Endothelial cell of umbilical vein (primary cell): ENCODE data around the gene ULK2. TPM values are rescaled to one million over a fixed set of nuclear protein-coding genes. Genes with fewer than 3 reads are reported as not detected.

Experiments used
- BruUV-seq: library from RNA; stranded (reverse); fragments of 400-500 nt; replicated peaks from 2 replicates; lab custom pipeline; 2021; lab: Mats Ljungman, UMichigan
- CTCF ChIA-PET: fragments of 300-600, 350-600 bp; sonication (Branson Sonifier 250); formaldehyde crosslinking; loops from one replicate; lab custom pipeline; 2021; ENCODE audit warnings: antibody characterized with exemption, inconsistent platforms; lab: Charles Lee
- POLR2A ChIA-PET: fragments of 300-600, 350-600 bp; sonication (Branson Sonifier 250); formaldehyde crosslinking; loops from one replicate; lab custom pipeline; 2021; ENCODE audit warnings: antibody characterized with exemption, inconsistent platforms; lab: Charles Lee
- DNase-seq: peaks from one replicate; pipeline ENCODE4 v3.0.0-alpha.2; 2011; ENCODE audit warnings: low read depth, low spot score
- FAIRE-seq: peaks from 2 replicates; lab custom pipeline; 2011; peaks lifted over from hg19 to GRCh38; lab: Jason Lieb, UNC
- H2AFZ ChIP-seq: 2 replicates; pipeline ENCODE4 v1.6.0; 2012; ENCODE audit warnings: low read depth, low read length, control low read depth, inconsistent platforms
- H3K27ac ChIP-seq: 2 replicates; pipeline ENCODE4 v1.5.1; 2011; ENCODE audit warnings: low read depth, mild to moderate bottlenecking, control low read depth, low read length, moderate library complexity; ENCODE audit not compliant: insufficient read depth
- H3K27me3 ChIP-seq, 2 experiments: 2 replicates each; pipeline versions ENCODE4 v1.6.0 to v1.6.1; 2011; ENCODE audit warnings: low read length in 2 of 2, mixed read lengths in 1 of 2; ENCODE audit not compliant: control insufficient read depth in 2 of 2, insufficient read depth in 2 of 2
- H3K36me3 ChIP-seq, 2 experiments: 2 replicates in 1 of 2; 3 replicates in 1 of 2; pipeline ENCODE4 v1.5.1; 2011; ENCODE audit warnings: low read length in 2 of 2, mild to moderate bottlenecking in 1 of 2, moderate library complexity in 1 of 2; ENCODE audit not compliant: control insufficient read depth in 2 of 2, insufficient read depth in 2 of 2; ENCODE audit errors: extremely low read depth in 1 of 2
- H3K4me1 ChIP-seq: 3 replicates; pipeline ENCODE4 v1.5.1; 2011; ENCODE audit warnings: mild to moderate bottlenecking, low read length; ENCODE audit not compliant: control insufficient read depth, insufficient read depth; ENCODE audit errors: extremely low read depth
- H3K4me2 ChIP-seq: 2 replicates; pipeline ENCODE4 v1.6.1; 2011; ENCODE audit warnings: low read length, control low read depth, mixed read lengths; ENCODE audit not compliant: insufficient read depth
- H3K4me3 ChIP-seq, 3 experiments: fragments of 200-600 bp in 1 of 3; sonication (generic), shearing (Covaris generic) in 1 of 3; replicated peaks in 1 of 3; 2 replicates each; pipeline ENCODE4 v1.5.1; 2011 to 2016; ENCODE audit warnings: control low read depth in 3 of 3, low read length in 3 of 3, mild to moderate bottlenecking in 2 of 3, inconsistent platforms in 1 of 3, low read depth in 1 of 3, moderate library complexity in 1 of 3; ENCODE audit not compliant: insufficient read depth in 1 of 3
- H3K79me2 ChIP-seq: 2 replicates; pipeline ENCODE4 v1.6.0; 2012; ENCODE audit warnings: low read length, inconsistent platforms; ENCODE audit not compliant: control insufficient read depth, insufficient read depth
- H3K9ac ChIP-seq: replicated peaks from 2 replicates; pipeline ENCODE3; 2011; ENCODE audit warnings: low read length, control low read depth; ENCODE audit not compliant: insufficient read depth; ENCODE audit errors: extremely low read depth
- H3K9me1 ChIP-seq: replicated peaks from 3 replicates; pipeline ENCODE4 v1.6.0; 2011; ENCODE audit warnings: mild to moderate bottlenecking, low read length; ENCODE audit not compliant: control insufficient read depth, insufficient read depth; ENCODE audit errors: extremely low read depth
- H3K9me3 ChIP-seq: replicated peaks from 2 replicates; pipeline ENCODE4 v1.5.1; 2012; ENCODE audit warnings: low read length, inconsistent platforms; ENCODE audit not compliant: control insufficient read depth, insufficient read depth
- H4K20me1 ChIP-seq: replicated peaks from 2 replicates; pipeline ENCODE3; 2011; ENCODE audit warnings: mild to moderate bottlenecking, low read length; ENCODE audit not compliant: control insufficient read depth, insufficient read depth; ENCODE audit errors: extremely low read depth
- EZH2 ChIP-seq: IDR thresholded peaks from 2 replicates; pipeline ENCODE4 v1.6.1; 2012; ENCODE audit warnings: borderline replicate concordance, low read depth, mild to moderate bottlenecking, moderate library complexity, low read length, inconsistent platforms; ENCODE audit not compliant: severe bottlenecking
- FOS ChIP-seq: IDR thresholded peaks from 2 replicates; pipeline ENCODE4 v1.6.1; 2011; ENCODE audit warnings: mild to moderate bottlenecking, low read length, moderate library complexity, borderline replicate concordance; ENCODE audit not compliant: insufficient read depth
- GATA2 ChIP-seq: IDR thresholded peaks from 2 replicates; pipeline ENCODE4 v1.7.0; 2011; ENCODE audit warnings: low read depth, mild to moderate bottlenecking, moderate library complexity, mixed read lengths, low read length; ENCODE audit not compliant: insufficient read length, insufficient read depth
- JUN ChIP-seq: IDR thresholded peaks from 2 replicates; pipeline ENCODE4 v1.6.1; 2011; ENCODE audit warnings: borderline replicate concordance, low read depth; ENCODE audit not compliant: insufficient read length, insufficient read depth
- MYC ChIP-seq: IDR thresholded peaks from one replicate; pipeline ENCODE4 v1.6.1; 2011; ENCODE audit warnings: mild to moderate bottlenecking, low read depth, low read length
- POLR2A ChIP-seq: IDR thresholded peaks from 2 replicates; pipeline ENCODE4 v1.6.1; 2012; ENCODE audit warnings: low read depth, mild to moderate bottlenecking, control low read depth, low read length
- POLR2AphosphoS5 ChIP-seq: IDR thresholded peaks from 2 replicates; pipeline ENCODE4 v1.6.1; 2012; ENCODE audit warnings: low read depth, mild to moderate bottlenecking, control low read depth, low read length, moderate library complexity; ENCODE audit not compliant: insufficient read depth
- dilution Hi-C: fragments of 300-500 bp; cut with MboI; formaldehyde crosslinking; loops from one replicate; pipeline ENCODE4 v1.15.0; 2019; ENCODE audit warnings: low sequenced_read_pairs; ENCODE audit not compliant: extremely low pct_ligation_motif_present
- intact Hi-C: fragments of 100-400 bp; cut with micrococcal nuclease; formaldehyde crosslinking; loops from one replicate; pipeline ENCODE4 v1.10.0; 2022
- polyA plus RNA-seq, 4 experiments: library from polyadenylated mRNA; depleted of rRNA in 3 of 4; stranded (reverse) in 3 of 4; unstranded in 1 of 4; fragments of >200 nt; gene quantifications; 2 replicates each; pipeline versions ENCODE4 v1.2.1 to v1.2.3, GENCODE V29; 2011 to 2012; ENCODE audit warnings: missing spikeins in 1 of 4
- total RNA-seq: library from RNA; stranded (reverse); gene quantifications from 2 replicates; pipeline ENCODE4 v1.2.3, GENCODE V29; 2021
- TF ChIP-seq, protein P1 (sequence below): IDR thresholded peaks from 2 replicates; pipeline ENCODE4 v1.6.1; 2011; ENCODE audit not compliant: insufficient read depth, insufficient read length
- TF ChIP-seq, protein P2 (sequence below), 2 donors: IDR thresholded peaks; 1 replicate in 1 of 2; 2 replicates in 1 of 2; pipeline ENCODE4 v1.5.1; 2011; ENCODE audit warnings: low read length in 2 of 2, mild to moderate bottlenecking in 2 of 2, moderate library complexity in 2 of 2, control low read depth in 1 of 2, inconsistent platforms in 1 of 2, low read depth in 1 of 2; ENCODE audit not compliant: insufficient read depth in 1 of 2; ENCODE audit errors: extremely low read depth in 1 of 2

ULK2 gene
- total and polyA plus RNA-seq, 2 donors (not counting 3 experiments of a cell fraction or from before 2014, with no cell fraction given): 19.3 to 26.7 TPM

DNA sequence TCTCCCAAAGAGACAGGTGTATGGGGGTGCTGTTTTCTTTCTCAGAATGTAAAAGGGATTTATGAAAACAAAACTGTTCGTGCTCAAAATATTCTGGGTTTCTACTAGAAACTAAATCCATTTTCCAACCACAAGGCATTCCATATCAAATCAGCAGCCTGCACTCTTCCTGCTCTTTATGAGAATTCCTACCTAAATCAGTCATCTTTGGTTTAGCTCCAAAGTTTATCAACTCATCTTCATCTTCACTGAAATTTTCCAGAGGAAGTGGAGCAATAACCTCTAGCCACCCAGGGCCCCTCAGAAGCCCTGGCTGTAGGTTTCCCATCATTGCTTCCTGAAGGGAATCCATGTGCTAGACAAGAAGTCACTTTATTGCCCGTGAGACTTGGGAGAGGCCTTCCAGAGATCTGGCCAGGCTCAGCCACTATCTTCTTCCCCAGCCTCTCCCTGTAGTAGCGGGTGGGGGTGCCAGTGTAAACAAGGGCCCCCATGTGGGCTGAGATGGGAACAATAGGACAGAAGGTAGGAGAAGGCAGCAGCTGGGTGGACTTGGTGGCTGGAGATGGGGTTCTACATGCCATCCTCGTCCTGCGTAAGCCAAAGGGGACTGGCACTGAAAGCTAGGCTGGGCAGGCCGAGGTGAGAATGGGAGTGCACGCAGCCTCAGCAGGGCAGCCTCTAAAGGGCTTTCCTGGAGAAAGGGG is 97.6 kb downstream of the ULK2 start:
- dilution Hi-C loops (no loop called here), intact Hi-C loops (loop anchor here (5.0 kb wide), 1 partner anchor 323 kb away; no protein-coding TSS in a partner anchor)
- no peak for TF ChIP-seq POLR2AphosphoS5
- peak; percentile 31 for TF ChIP-seq GATA2
- H3K4me2 ChIP-seq: no peak overlapping the region
- no peaks in the 10 kb centered on the region for H3K9me3 ChIP-seq
- no peaks in the 10 kb centered on the region for H3K27me3 ChIP-seq
- ChIA-PET POLR2A (no interaction called here), CTCF (interaction anchor here (1.7 to 2.9 kb wide), 3 partner anchors 8 to 408 kb away, joined by 5 to 17 read pairs (median 7); partner anchors contain the start of gene B9D1)
- no peaks in the 10 kb centered on the region for H4K20me1 ChIP-seq
- no peak overlapping the region for H3K9ac ChIP-seq
- no TSS peak for BruUV-seq
- DNase-seq: peak; percentile 91
- H3K79me2 ChIP-seq: no peaks in the 10 kb centered on the region
- H2AFZ ChIP-seq: no peak overlapping the region
- H3K4me1 ChIP-seq: peaks cover 5% of the 10 kb centered on the region
- no peaks in the 10 kb centered on the region for H3K9me1 ChIP-seq
- H3K4me3 ChIP-seq: no peak overlapping the region
- no peak for FAIRE-seq
- no peak overlapping the region for H3K27ac ChIP-seq
- no peaks in the 10 kb centered on the region for H3K36me3 ChIP-seq

DNA sequence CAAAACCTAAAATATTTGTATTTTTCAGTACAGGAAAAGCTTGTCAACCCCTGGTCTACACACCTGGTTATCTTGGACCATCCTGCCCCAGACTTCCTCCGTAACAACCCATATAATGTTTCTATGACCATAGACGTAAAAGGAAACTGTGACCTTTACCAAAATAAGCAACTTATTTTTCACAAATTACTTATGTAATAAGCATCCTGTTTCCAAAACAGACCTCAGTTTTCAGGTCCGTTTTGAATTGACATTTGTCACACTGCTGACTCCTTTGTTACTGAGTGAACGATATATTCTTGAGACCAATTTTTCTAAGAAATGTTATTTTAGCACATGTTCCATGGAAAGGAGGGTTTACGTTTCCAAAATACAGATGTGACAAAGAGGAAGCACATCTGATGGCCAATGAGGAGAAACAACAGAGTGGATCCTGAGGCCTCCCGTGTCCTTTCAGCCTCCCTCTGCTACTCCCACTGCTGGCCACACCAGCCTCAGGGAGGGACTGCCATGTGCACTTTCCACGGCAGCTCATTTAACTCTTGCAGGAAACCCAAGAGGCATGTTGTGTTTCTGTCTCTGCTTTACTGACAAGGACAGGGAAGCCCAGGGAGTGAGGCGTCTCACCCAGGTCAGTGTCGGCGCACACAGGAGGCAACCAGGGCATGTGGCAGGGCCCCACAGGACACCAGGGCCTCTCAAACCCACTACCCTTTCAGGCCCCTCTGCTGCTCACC is 99.5 kb downstream of the ULK2 start:
- BruUV-seq: no TSS peak
- H2AFZ ChIP-seq: no peak overlapping the region

More for the DNA sequence above, 99.5 kb downstream of the ULK2 start:
- Histone ChIP-seq H3K27ac (no peak overlapping the region), H3K4me2 (no peak overlapping the region), H3K4me3 (no peak overlapping the region), H4K20me1 (no peaks in the 10 kb centered on the region), H3K9me1 (no peaks in the 10 kb centered on the region), H3K4me1 (peaks cover 5% of the 10 kb centered on the region), H3K79me2 (no peaks in the 10 kb centered on the region), H3K9me3 (no peaks in the 10 kb centered on the region), H3K36me3 (no peaks in the 10 kb centered on the region), H3K27me3 (no peaks in the 10 kb centered on the region), H3K9ac (no peak overlapping the region)
- dilution Hi-C loops: no loop called here
- ChIA-PET POLR2A (interaction anchor here (0.6 kb wide), 1 partner anchor 16 kb away, joined by 10 read pairs; no protein-coding TSS in a partner anchor), CTCF (interaction anchor here (3.9 to 8.6 kb wide), 2 partner anchors 256 to 406 kb away, joined by 36 to 169 read pairs; partner anchors contain the start of gene B9D1)
- intact Hi-C loops: loop anchor here (5.0 kb wide), 1 partner anchor 321 kb away; no protein-coding TSS in a partner anchor
- TF ChIP-seq EZH2 (no peak), FOS (no peak), GATA2 (no peak), MYC (no peak), JUN (no peak), POLR2A (no peak), POLR2AphosphoS5 (no peak)
- TF ChIP-seq, protein P1, sequence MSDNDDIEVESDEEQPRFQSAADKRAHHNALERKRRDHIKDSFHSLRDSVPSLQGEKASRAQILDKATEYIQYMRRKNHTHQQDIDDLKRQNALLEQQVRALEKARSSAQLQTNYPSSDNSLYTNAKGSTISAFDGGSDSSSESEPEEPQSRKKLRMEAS: no peak
- TF ChIP-seq, protein P2, sequence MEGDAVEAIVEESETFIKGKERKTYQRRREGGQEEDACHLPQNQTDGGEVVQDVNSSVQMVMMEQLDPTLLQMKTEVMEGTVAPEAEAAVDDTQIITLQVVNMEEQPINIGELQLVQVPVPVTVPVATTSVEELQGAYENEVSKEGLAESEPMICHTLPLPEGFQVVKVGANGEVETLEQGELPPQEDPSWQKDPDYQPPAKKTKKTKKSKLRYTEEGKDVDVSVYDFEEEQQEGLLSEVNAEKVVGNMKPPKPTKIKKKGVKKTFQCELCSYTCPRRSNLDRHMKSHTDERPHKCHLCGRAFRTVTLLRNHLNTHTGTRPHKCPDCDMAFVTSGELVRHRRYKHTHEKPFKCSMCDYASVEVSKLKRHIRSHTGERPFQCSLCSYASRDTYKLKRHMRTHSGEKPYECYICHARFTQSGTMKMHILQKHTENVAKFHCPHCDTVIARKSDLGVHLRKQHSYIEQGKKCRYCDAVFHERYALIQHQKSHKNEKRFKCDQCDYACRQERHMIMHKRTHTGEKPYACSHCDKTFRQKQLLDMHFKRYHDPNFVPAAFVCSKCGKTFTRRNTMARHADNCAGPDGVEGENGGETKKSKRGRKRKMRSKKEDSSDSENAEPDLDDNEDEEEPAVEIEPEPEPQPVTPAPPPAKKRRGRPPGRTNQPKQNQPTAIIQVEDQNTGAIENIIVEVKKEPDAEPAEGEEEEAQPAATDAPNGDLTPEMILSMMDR (IDR thresholded peaks at IDR 0.05; ENCODE audit: extremely low read depth in 1 of 2, insufficient read depth in 1 of 2, low read depth in 1 of 2, low read length in 2 of 2): no peak
- FAIRE-seq: no peak
- peak; percentile 74 for DNase-seq
